Skeletal muscle tissue (tissue), 4 donors: ENCODE measurements around the gene NEDD1. TPM values are rescaled to one million over a fixed set of nuclear protein-coding genes. Genes with fewer than 3 reads are reported as not detected.

Experiments
- H3K27ac ChIP-seq: one replicate; pipeline ENCODE4 v1.7.0; 2013; ENCODE audit warnings: mild to moderate bottlenecking, low read depth, low read length, inconsistent platforms
- H3K27me3 ChIP-seq, 3 donors: one replicate each; pipeline ENCODE4 v1.7.0; 2013; ENCODE audit warnings: low read length in 3 of 3; ENCODE audit not compliant: control insufficient read depth in 3 of 3, insufficient read depth in 3 of 3
- H3K36me3 ChIP-seq, 3 donors: one replicate each; pipeline ENCODE4 v1.7.0; 2013; ENCODE audit warnings: low read length in 3 of 3; ENCODE audit not compliant: control insufficient read depth in 3 of 3, insufficient read depth in 3 of 3
- H3K4me1 ChIP-seq, 3 donors: one replicate each; pipeline ENCODE4 v1.7.0; 2013; ENCODE audit warnings: low read length in 3 of 3, mild to moderate bottlenecking in 3 of 3; ENCODE audit not compliant: control insufficient read depth in 3 of 3, insufficient read depth in 3 of 3
- H3K4me3 ChIP-seq, 3 donors: one replicate each; pipeline ENCODE4 v1.7.0; 2013; ENCODE audit warnings: low read length in 3 of 3
- H3K9ac ChIP-seq, 3 donors: one replicate each; pipeline ENCODE4 v1.7.0; 2013; ENCODE audit warnings: low read length in 3 of 3, mild to moderate bottlenecking in 3 of 3, moderate library complexity in 2 of 3, low read depth in 1 of 3
- H3K9me3 ChIP-seq, 3 donors: one replicate each; pipeline ENCODE4 v1.7.0; 2013; ENCODE audit warnings: low read length in 3 of 3; ENCODE audit not compliant: control insufficient read depth in 3 of 3
- total RNA-seq: library from RNA; depleted of rRNA; stranded (reverse); fragments of >200 nt; gene quantifications from one replicate; pipeline ENCODE4 v1.2.3, GENCODE V29; 2014
- donor health status: Osteomylitis.

The NEDD1 gene
- total RNA-seq, 1 donor from 2014 or later: 15.7 TPM

GRCh38 chr12:96876966-96877365, 30.1 kb upstream of the NEDD1 start:
- Histone ChIP-seq H3K27me3 (peaks cover 0 to 3% (median 0%) of the 10 kb centered on the region in 3 donors), H3K9ac (no peak overlapping the region), H3K9me3 (peaks cover 0 to 2% (median 0%) of the 10 kb centered on the region in 3 donors), H3K36me3 (no peaks in the 10 kb centered on the region), H3K27ac (no peak overlapping the region), H3K4me3 (no peak overlapping the region), H3K4me1 (no peaks in the 10 kb centered on the region)

GRCh38 chr12:96878704-96879103, 28.4 kb upstream of the NEDD1 start:
- H3K9me3 ChIP-seq: no peaks in the 10 kb centered on the region
- H3K9ac ChIP-seq: no peak overlapping the region
- H3K27me3 ChIP-seq: peaks cover 0 to 3% (median 0%) of the 10 kb centered on the region in 3 donors
- H3K27ac ChIP-seq: no peak overlapping the region
- H3K4me1 ChIP-seq: no peaks in the 10 kb centered on the region
- H3K4me3 ChIP-seq: no peak overlapping the region
- H3K36me3 ChIP-seq: no peaks in the 10 kb centered on the region

GRCh38 chr12:96879301-96879700, 27.8 kb upstream of the NEDD1 start:
- no peak overlapping the region for H3K27ac ChIP-seq
- H3K36me3 ChIP-seq: no peaks in the 10 kb centered on the region
- no peaks in the 10 kb centered on the region for H3K9me3 ChIP-seq
- peaks cover 0 to 3% (median 0%) of the 10 kb centered on the region in 3 donors for H3K27me3 ChIP-seq
- no peak overlapping the region for H3K9ac ChIP-seq
- no peak overlapping the region for H3K4me3 ChIP-seq
- H3K4me1 ChIP-seq: no peaks in the 10 kb centered on the region

- Histone ChIP-seq H3K36me3 (no peaks in the 10 kb centered on the region), H3K27me3 (peaks cover 0 to 3% (median 0%) of the 10 kb centered on the region in 3 donors), H3K4me1 (no peaks in the 10 kb centered on the region), H3K27ac (no peak overlapping the region), H3K4me3 (no peak overlapping the region), H3K9ac (no peak overlapping the region), H3K9me3 (no peaks in the 10 kb centered on the region)
Measured at GRCh38 chr12:96880220-96880619, 26.8 kb upstream of the NEDD1 start.

- Histone ChIP-seq H3K9ac (no peak overlapping the region), H3K27ac (no peak overlapping the region), H3K4me1 (no peaks in the 10 kb centered on the region), H3K9me3 (no peaks in the 10 kb centered on the region), H3K27me3 (peaks cover 0 to 3% (median 0%) of the 10 kb centered on the region in 3 donors), H3K4me3 (no peak overlapping the region), H3K36me3 (no peaks in the 10 kb centered on the region)
Measured at GRCh38 chr12:96881608-96882007, 25.4 kb upstream of the NEDD1 start.

- Histone ChIP-seq H3K9me3 (no peaks in the 10 kb centered on the region), H3K36me3 (no peaks in the 10 kb centered on the region), H3K4me3 (no peak overlapping the region), H3K27ac (no peak overlapping the region), H3K4me1 (no peaks in the 10 kb centered on the region), H3K27me3 (peaks cover 0 to 3% (median 0%) of the 10 kb centered on the region in 3 donors), H3K9ac (no peak overlapping the region)
Measured at GRCh38 chr12:96882862-96883261, 24.2 kb upstream of the NEDD1 start.

- no peaks in the 10 kb centered on the region for H3K36me3 ChIP-seq
- H3K27ac ChIP-seq: no peak overlapping the region
- H3K27me3 ChIP-seq: peaks cover 0 to 3% (median 0%) of the 10 kb centered on the region in 3 donors
- H3K9me3 ChIP-seq: no peaks in the 10 kb centered on the region
- H3K4me1 ChIP-seq: no peaks in the 10 kb centered on the region
- H3K4me3 ChIP-seq: no peak overlapping the region
- H3K9ac ChIP-seq: no peak overlapping the region
Measured at GRCh38 chr12:96883571-96883970, 23.5 kb upstream of the NEDD1 start.

- H3K27me3 ChIP-seq: no peaks in the 10 kb centered on the region
- H3K4me3 ChIP-seq: no peak overlapping the region
- H3K4me1 ChIP-seq: no peaks in the 10 kb centered on the region
- H3K9ac ChIP-seq: no peak overlapping the region
- no peak overlapping the region for H3K27ac ChIP-seq
- H3K36me3 ChIP-seq: no peaks in the 10 kb centered on the region
- H3K9me3 ChIP-seq: no peaks in the 10 kb centered on the region
Measured at GRCh38 chr12:96886998-96887677, 19.9 kb upstream of the NEDD1 start.

- no peaks in the 10 kb centered on the region for H3K4me1 ChIP-seq
- H3K27me3 ChIP-seq: no peaks in the 10 kb centered on the region
- no peak overlapping the region for H3K4me3 ChIP-seq
- H3K36me3 ChIP-seq: no peaks in the 10 kb centered on the region
- no peak overlapping the region for H3K27ac ChIP-seq
- H3K9me3 ChIP-seq: no peaks in the 10 kb centered on the region
- H3K9ac ChIP-seq: no peak overlapping the region
Measured at GRCh38 chr12:96889273-96889933, 17.7 kb upstream of the NEDD1 start.

GRCh38 chr12:96890331-96890730, 16.7 kb upstream of the NEDD1 start:
- H3K36me3 ChIP-seq: no peaks in the 10 kb centered on the region
- no peak overlapping the region for H3K27ac ChIP-seq
- H3K4me1 ChIP-seq: no peaks in the 10 kb centered on the region
- no peak overlapping the region for H3K9ac ChIP-seq
- no peak overlapping the region for H3K4me3 ChIP-seq
- H3K27me3 ChIP-seq: no peaks in the 10 kb centered on the region
- no peaks in the 10 kb centered on the region for H3K9me3 ChIP-seq
